HG02588 (cell line): ENCODE results near the gene SPSB3.

Experiments used
- ATAC-seq: cut with Tn5 transposase; IDR thresholded peaks from one replicate; pipeline ENCODE4 v1.9.1; 2021; ENCODE audit warnings: mild to moderate bottlenecking, moderate library complexity; ENCODE audit not compliant: unreplicated experiment

Gene SPSB3

GRCh38 chr16:1765826-1766225 lies 16.5 kb downstream of the SPSB3 start:
- ATAC-seq, result no peak

- no peak for ATAC-seq
Observed at GRCh38 chr16:1764971-1765370, 17.4 kb downstream of the SPSB3 start.

- no peak for ATAC-seq
Observed at GRCh38 chr16:1763521-1764511, 18.6 kb downstream of the SPSB3 start.

GRCh38 chr16:1762879-1763520 lies 19.4 kb downstream of the SPSB3 start:
- no peak for ATAC-seq

- no peak for ATAC-seq
Observed at GRCh38 chr16:1762196-1762878, 20.0 kb downstream of the SPSB3 start.

- ATAC-seq, result no peak
Observed at GRCh38 chr16:1761751-1762150, 20.6 kb downstream of the SPSB3 start.

- no peak for ATAC-seq
Observed at GRCh38 chr16:1760911-1761310, 21.5 kb downstream of the SPSB3 start.

- ATAC-seq, result no peak
Observed at GRCh38 chr16:1759511-1759910, 22.9 kb downstream of the SPSB3 start.

GRCh38 chr16:1758923-1759322 lies 23.4 kb downstream of the SPSB3 start:
- ATAC-seq, result no peak

GRCh38 chr16:1757714-1758461 lies 24.5 kb downstream of the SPSB3 start:
- ATAC-seq, result no peak

- ATAC-seq, result no peak
Observed at GRCh38 chr16:1754204-1754603, 28.2 kb downstream of the SPSB3 start.

GRCh38 chr16:1752853-1753252 lies 29.5 kb downstream of the SPSB3 start:
- ATAC-seq, result no peak

GRCh38 chr16:1751946-1752345 lies 30.4 kb downstream of the SPSB3 start:
- no peak for ATAC-seq

- no peak for ATAC-seq
Observed at GRCh38 chr16:1749152-1750117, 32.9 kb downstream of the SPSB3 start.

- ATAC-seq, result no peak
Observed at GRCh38 chr16:1747934-1748333, 34.4 kb downstream of the SPSB3 start.

GRCh38 chr16:1746693-1747195 lies 35.6 kb downstream of the SPSB3 start:
- no peak for ATAC-seq

GRCh38 chr16:1745900-1746692 lies 36.3 kb downstream of the SPSB3 start:
- ATAC-seq, result no peak

- no peak for ATAC-seq
Observed at GRCh38 chr16:1745181-1745899, 37.0 kb downstream of the SPSB3 start.
